Tibial artery (tissue), 4 donors: Measurements from ENCODE around the gene CATSPER1.

ENCODE experiments used
- DNase-seq, 2 donors: peaks; one replicate each; pipeline ENCODE4 v3.0.0-alpha.2; 2019
- H3K27ac ChIP-seq, 2 donors: fragments of 200-600 bp; sonication (generic) in 1 of 2; 1 replicate in 1 of 2; 2 replicates in 1 of 2; pipeline ENCODE4 v1.5.1; 2018 to 2019; ENCODE audit warnings: mild to moderate bottlenecking in 1 of 2
- H3K27me3 ChIP-seq, 2 donors: fragments of 200-600 bp; sonication (generic) in 1 of 2; one replicate each; pipeline versions ENCODE4 v1.5.1 to v1.6.0; 2016 to 2019
- H3K36me3 ChIP-seq, 3 donors: fragments of 200-600 bp; sonication (generic) in 2 of 3; one replicate each; pipeline ENCODE4 v1.5.1; 2016 to 2019; ENCODE audit warnings: mild to moderate bottlenecking in 2 of 3
- H3K4me1 ChIP-seq, 4 donors: fragments of 200-600 bp; sonication (generic) in 2 of 4; 1 replicate in 3 of 4; 2 replicates in 1 of 4; pipeline ENCODE4 v1.5.1; 2016 to 2019
- H3K4me3 ChIP-seq, 2 donors: fragments of 200-600 bp; sonication (generic) in 1 of 2; 1 replicate in 1 of 2; 2 replicates in 1 of 2; pipeline ENCODE4 v1.5.1; 2018 to 2019; ENCODE audit warnings: mild to moderate bottlenecking in 2 of 2
- H3K9me3 ChIP-seq, 3 donors: fragments of 200-600 bp; sonication (generic) in 1 of 3; one replicate each; pipeline ENCODE4 v1.5.1; 2016 to 2019
- CTCF ChIP-seq, 2 experiments: fragments of 200-600 bp in 1 of 2; fragments of 450-650 bp in 1 of 2; IDR thresholded peaks; one replicate each; pipeline ENCODE4 v1.5.1; 2017 to 2019; ENCODE audit warnings: antibody characterized with exemption in 2 of 2, mild to moderate bottlenecking in 1 of 2, moderate library complexity in 1 of 2
- intact Hi-C: fragments of 100-400 bp; cut with DNase I; formaldehyde crosslinking; loops from one replicate; pipeline ENCODE4 v1.15.0; 2023; ENCODE audit warnings: low total_unique reads

The CATSPER1 gene

GRCh38 chr11:66071381-66071801, 45.1 kb upstream of the CATSPER1 start:
- Histone ChIP-seq H3K27ac (peak overlapping the region; percentile 94 to 97), H3K27me3 (no peaks in the 10 kb centered on the region), H3K9me3 (no peaks in the 10 kb centered on the region), H3K4me3 (peak overlapping the region; percentile 60 to 90), H3K4me1 (peaks cover 5 to 33% (median 28%) of the 10 kb centered on the region in 4 donors), H3K36me3 (peaks cover 16 to 27% (median 24%) of the 10 kb centered on the region in 3 donors)
- intact Hi-C loops, result no loop called here
- TF ChIP-seq CTCF (IDR thresholded peaks at IDR 0.05), result no peak
- no peak for DNase-seq

GRCh38 chr11:66070604-66071380, 44.5 kb upstream of the CATSPER1 start:
- TF ChIP-seq CTCF (IDR thresholded peaks at IDR 0.05), result no peak
- peak overlapping the region; percentile 60 to 90 for H3K4me3 ChIP-seq
- H3K27ac ChIP-seq, result peak overlapping the region; percentile 94 to 97
- peaks cover 22 to 33% (median 30%) of the 10 kb centered on the region in 3 donors for H3K36me3 ChIP-seq
- H3K9me3 ChIP-seq, result no peaks in the 10 kb centered on the region
- intact Hi-C loops, result no loop called here
- H3K27me3 ChIP-seq, result no peaks in the 10 kb centered on the region
- peaks cover 5 to 31% (median 25%) of the 10 kb centered on the region in 4 donors for H3K4me1 ChIP-seq
- peak; percentile 73 to 85 for DNase-seq

GRCh38 chr11:66069715-66070603, 43.7 kb upstream of the CATSPER1 start, which contains the start of gene PACS1:
PACS1 (plus strand) TSS chr11:66070272; CDS start chr11:66070487, 215 bp downstream.
- DNase-seq, result peak; percentile 65 to 90
- no peaks in the 10 kb centered on the region for H3K27me3 ChIP-seq
- H3K4me1 ChIP-seq, result peaks cover 5 to 31% (median 25%) of the 10 kb centered on the region in 4 donors
- H3K27ac ChIP-seq, result peak within 1 kb of the TSS; percentile 94 to 97
- peak within 1 kb of the TSS; percentile 60 to 90 for H3K4me3 ChIP-seq
- TF ChIP-seq CTCF (IDR thresholded peaks at IDR 0.05), result peak in 1 of 2 experiments; percentile 57
- intact Hi-C loops, result no loop called here
- no peaks in the 10 kb centered on the region for H3K9me3 ChIP-seq
- H3K36me3 ChIP-seq, result peaks cover 30 to 35% (median 34%) of the 10 kb centered on the region in 3 donors

GRCh38 chr11:66068923-66069714, 42.8 kb upstream of the CATSPER1 start:
- intact Hi-C loops, result no loop called here
- peaks cover 5 to 31% (median 25%) of the 10 kb centered on the region in 4 donors for H3K4me1 ChIP-seq
- no peaks in the 10 kb centered on the region for H3K9me3 ChIP-seq
- peak overlapping the region; percentile 60 to 90 for H3K4me3 ChIP-seq
- H3K36me3 ChIP-seq, result peaks cover 38 to 43% (median 38%) of the 10 kb centered on the region in 3 donors
- H3K27ac ChIP-seq, result peak overlapping the region; percentile 94 to 97
- DNase-seq, result peak; percentile 62 to 86
- TF ChIP-seq CTCF (IDR thresholded peaks at IDR 0.05), result peak in 1 of 2 experiments; percentile 13
- no peaks in the 10 kb centered on the region for H3K27me3 ChIP-seq
